ENCODE results near the gene EXOC2. TPM values are rescaled to one million over a fixed set of nuclear protein-coding genes. Genes with fewer than 3 reads are reported as not detected.

The EXOC2 gene
- total RNA-seq, 1 experiment from 2014 or later, result 24.5 TPM

DNA sequence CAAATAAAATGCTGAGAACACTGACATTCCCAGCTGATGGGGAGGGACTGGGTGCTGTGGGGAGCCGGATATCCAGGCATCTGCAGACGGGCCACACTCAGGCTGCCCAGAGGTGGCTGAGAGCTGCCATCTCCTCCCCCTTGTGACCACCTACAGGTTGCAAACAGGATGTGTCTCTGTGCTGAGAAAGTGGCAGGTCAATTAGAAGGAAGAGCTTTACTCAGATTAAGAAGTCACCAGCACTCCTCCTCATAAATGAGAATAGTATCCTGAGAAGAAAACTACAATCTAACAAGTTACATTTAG is 99.1 kb downstream of the EXOC2 start:
- ChIA-PET RAD21 (ENCODE audit: low non-redundant PET in 1 of 2, low total read pairs in 2 of 2, uncharacterized antibody in 2 of 2, unreplicated experiment in 2 of 2) (interaction anchor here in 1 of 2 experiments (0.9 kb wide), 1 partner anchor 741 kb away, joined by 3 read pairs; no protein-coding TSS in a partner anchor), POLR2A (no interaction called here), CTCF (interaction anchor here (0.8 to 2.1 kb wide), 11 partner anchors 10 to 843 kb away, joined by 3 to 15 read pairs (median 5); no protein-coding TSS in a partner anchor)
- no peak overlapping the region for H3K4me2 ChIP-seq (ENCODE audit: low read length)
- H3K9me2 ChIP-seq (ENCODE audit: insufficient read depth), result no peaks in the 10 kb centered on the region
- H2AFZ ChIP-seq (ENCODE audit: low read depth, low read length, poor library complexity, severe bottlenecking), result no peak overlapping the region
- no peaks in the 10 kb centered on the region for H4K20me1 ChIP-seq (ENCODE audit: insufficient read depth)
- H3K36me3 ChIP-seq (ENCODE audit: control insufficient read depth in 1 of 2, insufficient read depth in 2 of 2, low read length in 2 of 2), result 0 out of 4 replicates have a peak, but pooled peaks cover 0 to 5% of the 10 kb centered on the region in 2 experiments
- no TSS peak for BruUV-seq (replicated peaks)
- intact Hi-C loops (cut with micrococcal nuclease), result loop anchor here (1.0 to 5.0 kb wide), 7 partner anchors 128 to 842 kb away; no protein-coding TSS in a partner anchor
- TF ChIP-seq ZFX (IDR thresholded peaks at IDR 0.05) (no peak), SP1 (IDR thresholded peaks at IDR 0.05; ENCODE audit: low read depth) (no peak), EZH2 (IDR thresholded peaks at IDR 0.05) (no peak), SIN3A (IDR thresholded peaks at IDR 0.05; ENCODE audit: low read depth) (no peak), EGR1 (IDR thresholded peaks at IDR 0.05; ENCODE audit: low read depth) (no peak), YY1 (IDR thresholded peaks at IDR 0.05; ENCODE audit: extremely low read depth, insufficient replicate concordance, low read depth, low read length) (no peak), POLR2A (IDR thresholded peaks at IDR 0.05; ENCODE audit: borderline replicate concordance, extremely low read depth, insufficient read depth, insufficient read length) (no peak), RAD21 (IDR thresholded peaks at IDR 0.05; ENCODE audit: low read depth) (no peak), ELF1 (IDR thresholded peaks at IDR 0.05; ENCODE audit: borderline replicate concordance, low read depth) (no peak)
- TF ChIP-seq, protein P1, sequence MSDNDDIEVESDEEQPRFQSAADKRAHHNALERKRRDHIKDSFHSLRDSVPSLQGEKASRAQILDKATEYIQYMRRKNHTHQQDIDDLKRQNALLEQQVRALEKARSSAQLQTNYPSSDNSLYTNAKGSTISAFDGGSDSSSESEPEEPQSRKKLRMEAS (IDR thresholded peaks at IDR 0.05), result no peak
- no peak overlapping the region for H3K4me3 ChIP-seq (replicated peaks in 1 of 2; ENCODE audit: low read depth in 1 of 2, low read length in 2 of 2)
- no peaks in the 10 kb centered on the region for H3K27me3 ChIP-seq (ENCODE audit: insufficient read depth, low read length)
- ATAC-seq (no peak), DNase-seq (ENCODE audit: low read depth, low spot score) (no peak)
- H3K79me2 ChIP-seq (ENCODE audit: insufficient read depth, low read length), result no peaks in the 10 kb centered on the region
- H3K9me3 ChIP-seq (ENCODE audit: control insufficient read depth in 1 of 2, insufficient read depth in 1 of 2, low read depth in 1 of 2, low read length in 2 of 2), result no peaks in the 10 kb centered on the region
- H3K27ac ChIP-seq (ENCODE audit: low read depth, low read length), result no peak overlapping the region
- no peak overlapping the region for H3K9ac ChIP-seq (ENCODE audit: low read length)
- H3K4me1 ChIP-seq (ENCODE audit: control insufficient read depth in 1 of 2, insufficient read depth in 2 of 2, low read length in 2 of 2), result no peaks in the 10 kb centered on the region

DNA sequence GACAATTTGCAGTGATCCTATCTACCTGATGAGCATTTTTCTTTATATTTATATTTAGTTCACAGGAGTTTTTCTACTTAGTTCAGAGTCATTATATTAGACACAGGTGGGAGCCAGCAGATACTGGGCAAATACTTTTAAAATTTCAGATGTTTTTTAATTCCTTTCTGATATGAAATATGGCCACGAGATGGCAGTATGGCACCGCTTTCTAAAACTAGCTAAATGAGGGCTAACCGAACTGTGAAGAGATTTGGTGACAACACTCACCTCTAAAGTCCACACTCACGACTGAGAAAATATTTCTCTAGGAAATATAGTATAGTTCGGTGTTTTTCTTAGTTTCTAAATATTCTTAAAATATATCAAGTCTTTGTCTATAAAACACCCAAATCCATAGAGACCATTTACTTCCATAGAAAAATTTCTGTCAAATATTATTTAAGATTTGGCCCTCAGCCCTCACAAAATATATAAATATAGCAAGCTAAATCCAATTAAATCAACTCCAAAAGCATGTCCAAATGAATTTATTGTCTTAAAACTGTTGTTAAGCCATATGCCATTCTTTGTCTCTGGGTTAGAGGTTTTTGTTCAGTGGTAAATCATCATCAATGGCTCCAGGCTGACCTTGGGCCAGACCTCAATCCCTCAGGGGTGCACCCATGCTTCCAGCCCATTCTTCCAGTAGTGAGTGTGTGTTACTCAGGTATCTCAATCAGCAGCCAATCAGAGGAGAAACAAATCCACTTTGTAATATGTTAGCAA is 99.6 kb downstream of the EXOC2 start:
- DNase-seq (ENCODE audit: low read depth, low spot score), result peak; percentile 44
- TF ChIP-seq CEBPB (IDR thresholded peaks at IDR 0.05; ENCODE audit: low read depth) (no peak), RAD21 (IDR thresholded peaks at IDR 0.05; ENCODE audit: low read depth) (peak; percentile 80)
- TF ChIP-seq, protein P2, sequence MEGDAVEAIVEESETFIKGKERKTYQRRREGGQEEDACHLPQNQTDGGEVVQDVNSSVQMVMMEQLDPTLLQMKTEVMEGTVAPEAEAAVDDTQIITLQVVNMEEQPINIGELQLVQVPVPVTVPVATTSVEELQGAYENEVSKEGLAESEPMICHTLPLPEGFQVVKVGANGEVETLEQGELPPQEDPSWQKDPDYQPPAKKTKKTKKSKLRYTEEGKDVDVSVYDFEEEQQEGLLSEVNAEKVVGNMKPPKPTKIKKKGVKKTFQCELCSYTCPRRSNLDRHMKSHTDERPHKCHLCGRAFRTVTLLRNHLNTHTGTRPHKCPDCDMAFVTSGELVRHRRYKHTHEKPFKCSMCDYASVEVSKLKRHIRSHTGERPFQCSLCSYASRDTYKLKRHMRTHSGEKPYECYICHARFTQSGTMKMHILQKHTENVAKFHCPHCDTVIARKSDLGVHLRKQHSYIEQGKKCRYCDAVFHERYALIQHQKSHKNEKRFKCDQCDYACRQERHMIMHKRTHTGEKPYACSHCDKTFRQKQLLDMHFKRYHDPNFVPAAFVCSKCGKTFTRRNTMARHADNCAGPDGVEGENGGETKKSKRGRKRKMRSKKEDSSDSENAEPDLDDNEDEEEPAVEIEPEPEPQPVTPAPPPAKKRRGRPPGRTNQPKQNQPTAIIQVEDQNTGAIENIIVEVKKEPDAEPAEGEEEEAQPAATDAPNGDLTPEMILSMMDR (IDR thresholded peaks at IDR 0.05 in 2 of 3, conservative IDR thresholded peaks at IDR 0.05 in 1 of 3; ENCODE audit: borderline replicate concordance in 1 of 3, insufficient read depth in 1 of 3, low read depth in 2 of 3, low read length in 2 of 3), result peak; percentile 49 to 75 (median 63); a peak in 5 of 6 replicates
- no peaks in the 10 kb centered on the region for H4K20me1 ChIP-seq (ENCODE audit: insufficient read depth)
- no peak overlapping the region for H3K4me2 ChIP-seq (ENCODE audit: low read length)
- no peak overlapping the region for H3K27ac ChIP-seq (ENCODE audit: low read depth, low read length)
- ChIA-PET CTCF (interaction anchor here (0.8 to 2.1 kb wide), 19 partner anchors 10 to 843 kb away, joined by 3 to 15 read pairs (median 4); no protein-coding TSS in a partner anchor), POLR2A (no interaction called here), RAD21 (ENCODE audit: low non-redundant PET in 1 of 2, low total read pairs in 2 of 2, uncharacterized antibody in 2 of 2, unreplicated experiment in 2 of 2) (interaction anchor here in 1 of 2 experiments (0.9 kb wide), 1 partner anchor 742 kb away, joined by 3 read pairs; no protein-coding TSS in a partner anchor)
- 0 out of 4 replicates have a peak, but pooled peaks cover 0 to 5% of the 10 kb centered on the region in 2 experiments for H3K36me3 ChIP-seq (ENCODE audit: control insufficient read depth in 1 of 2, insufficient read depth in 2 of 2, low read length in 2 of 2)
- intact Hi-C loops (cut with micrococcal nuclease), result loop anchor here (1.0 to 5.0 kb wide), 7 partner anchors 129 to 843 kb away; no protein-coding TSS in a partner anchor
- H3K9me2 ChIP-seq (ENCODE audit: insufficient read depth), result no peaks in the 10 kb centered on the region
- no peak overlapping the region for H2AFZ ChIP-seq (ENCODE audit: low read depth, low read length, poor library complexity, severe bottlenecking)
- H3K9ac ChIP-seq (ENCODE audit: low read length), result no peak overlapping the region
- H3K4me3 ChIP-seq (replicated peaks in 1 of 2; ENCODE audit: low read depth in 1 of 2, low read length in 2 of 2), result no peak overlapping the region
- H3K9me3 ChIP-seq (ENCODE audit: control insufficient read depth in 1 of 2, insufficient read depth in 1 of 2, low read depth in 1 of 2, low read length in 2 of 2), result no peaks in the 10 kb centered on the region
- no TSS peak for BruUV-seq (replicated peaks)
- H3K79me2 ChIP-seq (ENCODE audit: insufficient read depth, low read length), result no peaks in the 10 kb centered on the region
- peak; percentile 65 for ATAC-seq
- H3K27me3 ChIP-seq (ENCODE audit: insufficient read depth, low read length), result no peaks in the 10 kb centered on the region
- H3K4me1 ChIP-seq (ENCODE audit: control insufficient read depth in 1 of 2, insufficient read depth in 2 of 2, low read length in 2 of 2), result no peaks in the 10 kb centered on the region

Data from HCT116 (cell line).